Measurements from ENCODE around the gene ACAP2.
"Not testable (repeated sequence)": the region's sequence is repeated elsewhere in the genome, so short reads cannot be mapped to it uniquely, and the experiment has no call there.

ACAP2 gene

GRCh38 chr3:195385526-195385925 is 57.3 kb downstream of the ACAP2 start:
- no peak for DNase-seq (ENCODE audit: low spot score)

- DNase-seq (ENCODE audit: low spot score) = no peak
Measured at GRCh38 chr3:195384952-195385351, 57.9 kb downstream of the ACAP2 start.

GRCh38 chr3:195372220-195372619 is 70.6 kb downstream of the ACAP2 start:
- no peak for DNase-seq (ENCODE audit: low spot score)

- no peak for DNase-seq (ENCODE audit: low spot score)
Measured at GRCh38 chr3:195366200-195366925, 76.5 kb downstream of the ACAP2 start.

GRCh38 chr3:195365371-195365770 is 77.4 kb downstream of the ACAP2 start:
- no peak for DNase-seq (ENCODE audit: low spot score)

GRCh38 chr3:195357797-195358196 is 85.0 kb downstream of the ACAP2 start:
- DNase-seq (ENCODE audit: low spot score) = not testable (repeated sequence)

GRCh38 chr3:195356151-195357086 is 86.4 kb downstream of the ACAP2 start:
- DNase-seq (ENCODE audit: low spot score) = no peak

GRCh38 chr3:195354009-195354408 is 88.8 kb downstream of the ACAP2 start:
- DNase-seq (ENCODE audit: low spot score) = not testable (repeated sequence)

GRCh38 chr3:195352895-195353488 is 89.8 kb downstream of the ACAP2 start:
- no peak for DNase-seq (ENCODE audit: low spot score)

GRCh38 chr3:195348426-195349115 is 94.2 kb downstream of the ACAP2 start:
- DNase-seq (ENCODE audit: low spot score) = no peak

GRCh38 chr3:195337747-195338146 is 105.1 kb downstream of the ACAP2 start:
- no peak for DNase-seq (ENCODE audit: low spot score)

- DNase-seq (ENCODE audit: low spot score) = no peak
Measured at GRCh38 chr3:195334967-195335366, 107.9 kb downstream of the ACAP2 start.

GRCh38 chr3:195319060-195319459 is 123.8 kb downstream of the ACAP2 start:
- DNase-seq (ENCODE audit: low spot score) = no peak

- DNase-seq (ENCODE audit: low spot score) = no peak
Measured at GRCh38 chr3:195312714-195313113, 130.1 kb downstream of the ACAP2 start.

- DNase-seq (ENCODE audit: low spot score) = no peak
Measured at GRCh38 chr3:195307711-195308110, 135.1 kb downstream of the ACAP2 start.

- DNase-seq (ENCODE audit: low spot score) = no peak
Measured at GRCh38 chr3:195306369-195306768, 136.5 kb downstream of the ACAP2 start.

GRCh38 chr3:195302431-195302830 is 140.4 kb downstream of the ACAP2 start:
- no peak for DNase-seq (ENCODE audit: low spot score)

- no peak for DNase-seq (ENCODE audit: low spot score)
Measured at GRCh38 chr3:195297446-195297845, 145.4 kb downstream of the ACAP2 start.

- no peak for DNase-seq (ENCODE audit: low spot score)
Measured at GRCh38 chr3:195296662-195297061, 146.2 kb downstream of the ACAP2 start.

GRCh38 chr3:195291121-195291520 is 151.7 kb downstream of the ACAP2 start:
- DNase-seq (ENCODE audit: low spot score) = no peak

GRCh38 chr3:195290643-195291042 is 152.2 kb downstream of the ACAP2 start:
- DNase-seq (ENCODE audit: low spot score) = not testable (repeated sequence)
